H9 (cell line): ENCODE measurements around the gene USP20. TPM values are rescaled to one million over a fixed set of nuclear protein-coding genes. Genes with fewer than 3 reads are reported as not detected.

Source experiments
- DNase-seq: peaks from one replicate; pipeline ENCODE4 v3.0.0-alpha.2; 2017
- H2AFZ ChIP-seq: one replicate; pipeline ENCODE4 v1.6.1; 2013; ENCODE audit warnings: mild to moderate bottlenecking, low read length, control low read depth, moderate library complexity
- H2AK5ac ChIP-seq: 2 replicates; pipeline ENCODE4 v1.6.1; 2013; ENCODE audit warnings: low read length, control low read depth, mixed read lengths; ENCODE audit not compliant: insufficient read length
- H2BK120ac ChIP-seq: one replicate; pipeline ENCODE4 v1.6.1; 2013; ENCODE audit warnings: low read depth, mild to moderate bottlenecking, low read length, control low read depth, inconsistent platforms; ENCODE audit not compliant: poor library complexity, severe bottlenecking
- H2BK12ac ChIP-seq: 2 replicates; pipeline ENCODE4 v1.6.1; 2013; ENCODE audit warnings: low read length, control low read depth, mixed read lengths, low read depth; ENCODE audit not compliant: insufficient read length
- H2BK15ac ChIP-seq: 2 replicates; pipeline ENCODE4 v1.6.1; 2013; ENCODE audit warnings: low read depth, low read length, control low read depth
- H2BK20ac ChIP-seq: one replicate; pipeline ENCODE4 v1.6.1; 2013; ENCODE audit warnings: low read depth, mild to moderate bottlenecking, low read length, control low read depth, inconsistent platforms; ENCODE audit not compliant: poor library complexity, severe bottlenecking
- H2BK5ac ChIP-seq: 2 replicates; pipeline ENCODE4 v1.6.1; 2013; ENCODE audit warnings: low read length, control low read depth, mixed read lengths; ENCODE audit not compliant: insufficient read length
- H3K14ac ChIP-seq: 2 replicates; pipeline ENCODE4 v1.6.1; 2013; ENCODE audit warnings: low read length, control low read depth; ENCODE audit not compliant: insufficient read depth
- H3K18ac ChIP-seq: 2 replicates; pipeline ENCODE4 v1.6.1; 2013; ENCODE audit warnings: low read depth, mild to moderate bottlenecking, mixed read lengths, low read length, control low read depth; ENCODE audit not compliant: insufficient read length
- H3K23ac ChIP-seq: 2 replicates; pipeline ENCODE4 v1.6.1; 2013; ENCODE audit warnings: low read length, control low read depth, mixed read lengths, low read depth; ENCODE audit not compliant: insufficient read length
- H3K23me2 ChIP-seq: 2 replicates; pipeline ENCODE4 v1.6.1; 2013; ENCODE audit warnings: low read depth, mild to moderate bottlenecking, mixed read lengths, low read length, control low read depth; ENCODE audit not compliant: insufficient read length, poor library complexity, severe bottlenecking
- H3K27ac ChIP-seq: 2 replicates; pipeline ENCODE4 v1.5.1; 2013; ENCODE audit warnings: low read length, control low read depth, mixed read lengths, low read depth; ENCODE audit not compliant: insufficient read length
- H3K27me3 ChIP-seq: 2 replicates; pipeline ENCODE4 v1.6.1; 2013; ENCODE audit warnings: low read length, control low read depth, inconsistent platforms; ENCODE audit not compliant: insufficient read depth
- H3K4ac ChIP-seq: 2 replicates; pipeline ENCODE4 v1.6.1; 2013; ENCODE audit warnings: low read depth, mild to moderate bottlenecking, control low read depth, inconsistent platforms, low read length, moderate library complexity
- H3K4me1 ChIP-seq: 2 replicates; pipeline ENCODE4 v1.6.1; 2013; ENCODE audit warnings: low read length, control low read depth, inconsistent platforms; ENCODE audit not compliant: insufficient read depth
- H3K4me2 ChIP-seq: 2 replicates; pipeline ENCODE4 v1.6.1; 2013; ENCODE audit warnings: low read length, control low read depth, mixed read lengths; ENCODE audit not compliant: insufficient read length, insufficient read depth
- H3K56ac ChIP-seq: 2 replicates; pipeline ENCODE4 v1.6.1; 2013; ENCODE audit warnings: low read depth, mild to moderate bottlenecking, mixed read lengths, low read length, control low read depth; ENCODE audit not compliant: insufficient read length
- H3K79me1 ChIP-seq: 2 replicates; pipeline ENCODE4 v1.6.1; 2013; ENCODE audit warnings: low read depth, mild to moderate bottlenecking, moderate library complexity, low read length, control low read depth, inconsistent platforms; ENCODE audit not compliant: insufficient read depth, poor library complexity, severe bottlenecking
- H3K79me2 ChIP-seq: 2 replicates; pipeline ENCODE4 v1.6.1; 2013; ENCODE audit warnings: low read length, control low read depth, inconsistent platforms; ENCODE audit not compliant: insufficient read depth
- H3K9ac ChIP-seq: 2 replicates; pipeline ENCODE4 v1.6.1; 2013; ENCODE audit warnings: low read length, control low read depth, mixed read lengths; ENCODE audit not compliant: insufficient read length; ENCODE audit errors: extremely low read depth
- H3K9me3 ChIP-seq: one replicate; pipeline ENCODE4 v1.6.1; 2013; ENCODE audit warnings: low read depth, low read length, inconsistent platforms; ENCODE audit not compliant: control insufficient read depth
- H3T11ph ChIP-seq: one replicate; pipeline ENCODE4 v1.6.1; 2013; ENCODE audit warnings: mild to moderate bottlenecking, low read length, control low read depth, inconsistent platforms
- H4K20me1 ChIP-seq: one replicate; pipeline ENCODE4 v1.6.1; 2013; ENCODE audit not compliant: control insufficient read depth, insufficient read length, insufficient read depth
- H4K5ac ChIP-seq: 2 replicates; pipeline ENCODE4 v1.6.1; 2013; ENCODE audit warnings: low read depth, mild to moderate bottlenecking, mixed read lengths, low read length, control low read depth; ENCODE audit not compliant: insufficient read length
- H4K8ac ChIP-seq: replicated peaks from 2 replicates; pipeline ENCODE4 v1.6.1; 2013; ENCODE audit warnings: low read length, control low read depth, mixed read lengths, low read depth; ENCODE audit not compliant: insufficient read length
- H4K91ac ChIP-seq: 2 replicates; pipeline ENCODE4 v1.6.1; 2013; ENCODE audit warnings: low read depth, mild to moderate bottlenecking, moderate library complexity, mixed read lengths, low read length, control low read depth; ENCODE audit not compliant: insufficient read length
- H3K27ac Mint-ChIP-seq, 3 experiments: 2 replicates in 2 of 3; 3 replicates in 1 of 3; pipeline ENCODE4 v1.8.0; 2020 to 2021; ENCODE audit warnings: mixed read lengths in 3 of 3, mild to moderate bottlenecking in 1 of 3, moderate library complexity in 1 of 3
- H3K27me3 Mint-ChIP-seq: 2 replicates; pipeline ENCODE4 v1.8.0; 2021; ENCODE audit warnings: low read depth, mild to moderate bottlenecking, moderate library complexity, mixed read lengths
- H3K36me3 Mint-ChIP-seq, 3 experiments: 2 replicates in 2 of 3; 3 replicates in 1 of 3; pipeline ENCODE4 v1.8.0; 2020 to 2021; ENCODE audit warnings: low read depth in 3 of 3, mixed read lengths in 3 of 3; ENCODE audit not compliant: insufficient read depth in 1 of 3
- H3K4me1 Mint-ChIP-seq, 2 experiments: 2 replicates each; pipeline ENCODE4 v1.8.0; 2020; ENCODE audit warnings: mixed read lengths in 2 of 2
- H3K4me3 Mint-ChIP-seq, 2 experiments: 2 replicates in 1 of 2; 3 replicates in 1 of 2; pipeline ENCODE4 v1.8.0; 2020 to 2021; ENCODE audit warnings: mild to moderate bottlenecking in 2 of 2, mixed read lengths in 2 of 2, moderate library complexity in 1 of 2
- H3K9me3 Mint-ChIP-seq, 2 experiments: 2 replicates in 1 of 2; 3 replicates in 1 of 2; pipeline ENCODE4 v1.8.0; 2020; ENCODE audit warnings: mild to moderate bottlenecking in 2 of 2, mixed read lengths in 2 of 2, moderate library complexity in 1 of 2
- CTCF ChIP-seq: fragments of 200-600 bp; sonication (generic); conservative IDR thresholded peaks from 3 replicates; pipeline ENCODE4 v1.8.0; 2021; ENCODE audit warnings: antibody characterized with exemption, mild to moderate bottlenecking
- WGBS: extraction: QIAGEN DNeasy Blood & Tissue Kit; methylation state at CpG from one replicate; pipeline ENCODE4 v1.1.7; 2013; ENCODE audit warnings: missing lambda C conversion rate, low lambda C conversion rate, mixed read lengths; ENCODE audit not compliant: insufficient read length; ENCODE audit errors: extremely low coverage; 5-methylcytosine and 5-hydroxymethylcytosine counted together
- total RNA-seq: library from RNA; stranded (reverse); gene quantifications from 2 replicates; pipeline ENCODE4 v1.2.1, GENCODE V29; 2021

USP20 gene
- total RNA-seq, 1 experiment from 2014 or later = 20.9 TPM

GRCh38 chr9:129906298-129906697, 71.0 kb downstream of the USP20 start:
- Histone ChIP-seq H2BK5ac (no peak overlapping the region), H2AFZ (no peak overlapping the region), H3K18ac (no peak overlapping the region), H3K27ac (no peak overlapping the region), H3K9ac (no peak overlapping the region), H3T11ph (no peak overlapping the region), H3K79me1 (no peaks in the 10 kb centered on the region), H3K79me2 (no peaks in the 10 kb centered on the region), H3K9me3 (no peaks in the 10 kb centered on the region), H2BK120ac (no peak overlapping the region), H3K27me3 (no peaks in the 10 kb centered on the region), H4K20me1 (no peaks in the 10 kb centered on the region), H3K23ac (no peak overlapping the region), H2BK12ac (no peak overlapping the region), H4K8ac (no peak overlapping the region), H3K4me1 (peaks cover 3% of the 10 kb centered on the region; the same call in 1 of the 2 replicates), H3K56ac (no peak overlapping the region), H2BK15ac (no peak overlapping the region), H3K14ac (no peak overlapping the region), H4K5ac (no peak overlapping the region), H2AK5ac (no peak overlapping the region), H3K23me2 (no peaks in the 10 kb centered on the region), H3K4ac (no peak overlapping the region), H4K91ac (no peak overlapping the region), H2BK20ac (no peak overlapping the region), H3K4me2 (no peak overlapping the region)
- H3K9me3 Mint-ChIP-seq = peaks cover 3 to 5% of the 10 kb centered on the region in 2 experiments; a peak in 3 of 5 replicates
- H3K27me3 Mint-ChIP-seq = no peaks in the 10 kb centered on the region
- peaks cover 14 to 30% (median 29%) of the 10 kb centered on the region in 3 experiments for H3K36me3 Mint-ChIP-seq
- H3K27ac Mint-ChIP-seq = no peak overlapping the region
- no CpG with 5 or more reads among the region's 4 CpGs for WGBS
- TF ChIP-seq CTCF = no peak
- no peak overlapping the region for H3K4me3 Mint-ChIP-seq
- H3K4me1 Mint-ChIP-seq = peaks cover 22 to 31% of the 10 kb centered on the region in 2 experiments
- DNase-seq = no peak
